GM23248 (cell line): ENCODE data around the gene KIAA1549.

Experiments
- EZH2 ChIP-seq: fragments of 200-600 bp; sonication (generic); IDR thresholded peaks from 2 replicates; pipeline ENCODE4 v1.6.1; 2018; ENCODE audit warnings: antibody characterized with exemption, mild to moderate bottlenecking; ENCODE audit not compliant: insufficient read depth, poor library complexity, severe bottlenecking
- EZH2phosphoT487 ChIP-seq: fragments of 200-600 bp; sonication (generic); IDR thresholded peaks from 2 replicates; pipeline ENCODE4 v1.6.1; 2018; ENCODE audit warnings: antibody characterized with exemption, moderate library complexity, mild to moderate bottlenecking, low read depth; ENCODE audit not compliant: insufficient read depth

DNA sequence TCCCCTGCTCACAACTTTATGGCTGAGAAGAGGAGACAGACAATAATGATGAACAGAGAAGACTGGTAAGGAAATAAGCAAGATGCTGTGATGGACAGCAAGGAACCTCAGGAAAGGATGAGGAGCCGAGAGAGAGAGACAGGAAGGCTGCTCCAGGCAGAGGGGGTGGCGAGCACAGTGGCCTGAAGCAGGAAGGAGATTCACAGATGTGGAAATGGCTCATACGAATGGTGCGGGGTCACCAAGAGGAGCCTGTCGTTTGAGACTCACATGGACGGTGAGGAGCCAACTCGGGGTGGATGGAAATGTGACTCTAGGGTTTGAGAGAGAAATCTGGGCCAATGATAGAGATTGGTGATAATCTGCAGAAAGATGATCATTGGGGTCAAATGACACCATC lies 43.7 kb downstream of the KIAA1549 start:
- no peak for TF ChIP-seq EZH2
- TF ChIP-seq EZH2phosphoT487 = no peak
